ENCODE results near the gene ADM2. TPM values are rescaled to one million over a fixed set of nuclear protein-coding genes. Genes with fewer than 3 reads are reported as not detected.

ADM2 gene
- total RNA-seq, 1 donor from 2014 or later, result not detected

- TF ChIP-seq POLR2AphosphoS5 (IDR thresholded peaks at IDR 0.05; ENCODE audit: insufficient read depth in 1 of 2, low read depth in 1 of 2) (no peak), POLR2A (IDR thresholded peaks at IDR 0.05) (no peak), CTCF (IDR thresholded peaks at IDR 0.05) (no peak)
- Histone ChIP-seq H3K4me3 (no peak overlapping the region), H3K9me3 (no peaks in the 10 kb centered on the region), H3K36me3 (no peaks in the 10 kb centered on the region), H3K27ac (no peak overlapping the region), H3K4me1 (peaks cover 8% of the 10 kb centered on the region), H3K27me3 (no peaks in the 10 kb centered on the region)
- DNase-seq (ENCODE audit: extremely low spot score in 2 of 2), result no peak
- intact Hi-C loops (cut with DNase I), result no loop called here
Observed at GRCh38 chr22:50497093-50497492, 15.8 kb downstream of the ADM2 start.

GRCh38 chr22:50498322-50498890 is 17.1 kb downstream of the ADM2 start:
- no peak for DNase-seq (ENCODE audit: extremely low spot score in 2 of 2)
- Histone ChIP-seq H3K27ac (no peak overlapping the region), H3K9me3 (no peaks in the 10 kb centered on the region), H3K4me1 (peaks cover 8% of the 10 kb centered on the region), H3K4me3 (no peak overlapping the region), H3K27me3 (no peaks in the 10 kb centered on the region), H3K36me3 (peaks cover 0 to 10% of the 10 kb centered on the region in 2 donors)
- no peak for TF ChIP-seq POLR2A (IDR thresholded peaks at IDR 0.05)
- peak in 1 of 3 experiments; percentile 43 for TF ChIP-seq CTCF (IDR thresholded peaks at IDR 0.05)
- TF ChIP-seq POLR2AphosphoS5 (IDR thresholded peaks at IDR 0.05; ENCODE audit: insufficient read depth in 1 of 2, low read depth in 1 of 2), result no peak
- intact Hi-C loops (cut with DNase I), result no loop called here

GRCh38 chr22:50500452-50500851 is 19.1 kb downstream of the ADM2 start:
- TF ChIP-seq CTCF (IDR thresholded peaks at IDR 0.05), result no peak
- TF ChIP-seq POLR2AphosphoS5 (IDR thresholded peaks at IDR 0.05; ENCODE audit: insufficient read depth in 1 of 2, low read depth in 1 of 2), result no peak
- no peak for TF ChIP-seq POLR2A (IDR thresholded peaks at IDR 0.05)
- intact Hi-C loops (cut with DNase I), result no loop called here

GRCh38 chr22:50502096-50502495 is 20.8 kb downstream of the ADM2 start:
- intact Hi-C loops (cut with DNase I), result no loop called here
- no peak overlapping the region for H3K4me3 ChIP-seq
- DNase-seq (ENCODE audit: extremely low spot score in 2 of 2), result no peak
- H3K4me1 ChIP-seq, result peaks cover 38% of the 10 kb centered on the region
- no peaks in the 10 kb centered on the region for H3K9me3 ChIP-seq
- no peaks in the 10 kb centered on the region for H3K27me3 ChIP-seq
- H3K36me3 ChIP-seq, result peaks cover 0 to 31% of the 10 kb centered on the region in 2 donors
- no peak overlapping the region for H3K27ac ChIP-seq
- no peak for TF ChIP-seq POLR2A (IDR thresholded peaks at IDR 0.05)
- TF ChIP-seq CTCF (IDR thresholded peaks at IDR 0.05), result no peak
- no peak for TF ChIP-seq POLR2AphosphoS5 (IDR thresholded peaks at IDR 0.05; ENCODE audit: insufficient read depth in 1 of 2, low read depth in 1 of 2)

More at GRCh38 chr22:50500452-50500851, 19.1 kb downstream of the ADM2 start:
- no peak overlapping the region for H3K4me3 ChIP-seq
- H3K27ac ChIP-seq, result no peak overlapping the region
- DNase-seq (ENCODE audit: extremely low spot score in 2 of 2), result no peak
- peaks cover 22% of the 10 kb centered on the region for H3K4me1 ChIP-seq
- no peaks in the 10 kb centered on the region for H3K27me3 ChIP-seq
- peaks cover 0 to 25% of the 10 kb centered on the region in 2 donors for H3K36me3 ChIP-seq
- no peaks in the 10 kb centered on the region for H3K9me3 ChIP-seq

- H3K27ac ChIP-seq, result no peak overlapping the region
- intact Hi-C loops (cut with DNase I), result no loop called here
- no peak for TF ChIP-seq POLR2A (IDR thresholded peaks at IDR 0.05)
- no peak overlapping the region for H3K4me3 ChIP-seq
- peaks cover 0 to 31% of the 10 kb centered on the region in 2 donors for H3K36me3 ChIP-seq
- no peak for DNase-seq (ENCODE audit: extremely low spot score in 2 of 2)
- peaks cover 39% of the 10 kb centered on the region for H3K4me1 ChIP-seq
- H3K9me3 ChIP-seq, result no peaks in the 10 kb centered on the region
- H3K27me3 ChIP-seq, result no peaks in the 10 kb centered on the region
Observed at GRCh38 chr22:50502628-50503474, 21.5 kb downstream of the ADM2 start.

Measured in vagina (tissue), 2 donors.